Astrocyte (in vitro differentiated cells and primary cell): ENCODE data around the gene TRABD2A. TPM values are rescaled to one million over a fixed set of nuclear protein-coding genes. Genes with fewer than 3 reads are reported as not detected.
A peak's percentile ranks its signal among the peaks of the same experiment; 100 is the strongest.
"Not testable (repeated sequence)": the region's sequence is repeated elsewhere in the genome, so short reads cannot be mapped to it uniquely, and the experiment has no call there.

Experiments used
- DNase-seq: peaks from one replicate; pipeline ENCODE4 v3.0.0-alpha.2; 2010; ENCODE audit warnings: low read depth
- FAIRE-seq: peaks from 2 replicates; lab custom pipeline; 2011; peaks lifted over from hg19 to GRCh38; lab: Jason Lieb, UNC
- H2AFZ ChIP-seq: 2 replicates; pipeline ENCODE4 v1.6.0; 2012; ENCODE audit warnings: low read depth, low read length, inconsistent platforms
- H3K27ac ChIP-seq: 2 replicates; pipeline ENCODE4 v1.5.1; 2011; ENCODE audit warnings: low read depth, low read length, inconsistent platforms
- H3K27me3 ChIP-seq: 2 replicates; pipeline ENCODE4 v1.6.0; 2011; ENCODE audit warnings: low read length, inconsistent platforms; ENCODE audit not compliant: insufficient read depth
- H3K36me3 ChIP-seq: 2 replicates; pipeline ENCODE4 v1.5.1; 2011; ENCODE audit warnings: low read length, inconsistent platforms; ENCODE audit not compliant: insufficient read depth
- H3K4me1 ChIP-seq: 2 replicates; pipeline ENCODE4 v1.5.1; 2011; ENCODE audit warnings: low read length, inconsistent platforms; ENCODE audit not compliant: insufficient read depth
- H3K4me2 ChIP-seq: 2 replicates; pipeline ENCODE4 v1.6.0; 2012; ENCODE audit warnings: low read length, inconsistent platforms
- H3K4me3 ChIP-seq: 2 replicates; pipeline ENCODE4 v1.5.1; 2011; ENCODE audit warnings: low read depth, mild to moderate bottlenecking, low read length, inconsistent platforms; ENCODE audit not compliant: insufficient read depth
- H3K79me2 ChIP-seq: 2 replicates; pipeline ENCODE4 v1.6.0; 2012; ENCODE audit warnings: mild to moderate bottlenecking, low read length, inconsistent platforms; ENCODE audit not compliant: insufficient read depth
- H3K9ac ChIP-seq: 2 replicates; pipeline ENCODE4 v1.6.0; 2012; ENCODE audit warnings: mild to moderate bottlenecking, low read length, inconsistent platforms
- H3K9me3 ChIP-seq: 2 replicates; pipeline ENCODE4 v1.5.1; 2012; ENCODE audit warnings: low read depth, mild to moderate bottlenecking, low read length, inconsistent platforms; ENCODE audit not compliant: insufficient read depth
- H4K20me1 ChIP-seq: 2 replicates; pipeline ENCODE4 v1.6.0; 2012; ENCODE audit warnings: low read length, inconsistent platforms; ENCODE audit not compliant: insufficient read depth
- H3K27ac Mint-ChIP-seq: one replicate; pipeline ENCODE4 v1.8.0; 2021; ENCODE audit warnings: mild to moderate bottlenecking, mixed read lengths; ENCODE audit not compliant: unreplicated experiment
- H3K27me3 Mint-ChIP-seq: one replicate; pipeline ENCODE4 v1.8.0; 2021; ENCODE audit warnings: low read depth, mixed read lengths; ENCODE audit not compliant: unreplicated experiment
- H3K36me3 Mint-ChIP-seq: one replicate; pipeline ENCODE4 v1.8.0; 2021; ENCODE audit warnings: low read depth, mixed read lengths; ENCODE audit not compliant: unreplicated experiment
- H3K4me1 Mint-ChIP-seq: one replicate; pipeline ENCODE4 v1.8.0; 2021; ENCODE audit warnings: low read depth, mixed read lengths; ENCODE audit not compliant: unreplicated experiment
- H3K4me3 Mint-ChIP-seq: one replicate; pipeline ENCODE4 v1.8.0; 2021; ENCODE audit warnings: mild to moderate bottlenecking, moderate library complexity, mixed read lengths; ENCODE audit not compliant: unreplicated experiment
- H3K9me3 Mint-ChIP-seq: one replicate; pipeline ENCODE4 v1.8.0; 2021; ENCODE audit warnings: mild to moderate bottlenecking, mixed read lengths; ENCODE audit not compliant: unreplicated experiment
- EZH2 ChIP-seq: IDR thresholded peaks from 2 replicates; pipeline ENCODE4 v1.6.1; 2012; ENCODE audit warnings: mild to moderate bottlenecking, low read length, inconsistent platforms; ENCODE audit not compliant: insufficient read depth
- total RNA-seq: library from RNA; stranded (reverse); gene quantifications from 2 replicates; pipeline ENCODE4 v1.2.1, GENCODE V29; 2021
- TF ChIP-seq, protein P1 (sequence below): IDR thresholded peaks from 2 replicates; pipeline ENCODE4 v1.5.1; 2011; ENCODE audit warnings: low read depth, mild to moderate bottlenecking, inconsistent platforms, low read length, moderate library complexity; ENCODE audit not compliant: insufficient read depth

Gene TRABD2A
- total RNA-seq, 1 donor from 2014 or later, result 2.6 TPM

DNA sequence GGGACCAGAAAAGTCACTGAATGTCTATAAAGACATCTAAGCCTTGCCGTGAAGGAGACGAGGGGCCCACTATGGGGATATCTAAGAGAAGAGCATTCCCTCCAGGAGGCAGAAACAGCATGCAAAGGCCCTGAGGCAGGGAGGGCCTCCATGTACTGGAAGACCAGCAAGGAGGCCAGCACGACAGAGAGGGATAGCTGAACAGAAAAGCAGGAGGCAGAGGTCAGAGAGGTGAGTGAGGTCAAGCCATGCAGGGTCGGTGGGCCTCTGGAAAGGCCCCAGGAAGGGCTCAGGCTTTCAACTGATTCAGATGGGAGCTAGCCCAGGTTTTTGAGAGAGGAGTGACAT is 5.7 kb downstream of the TRABD2A start:
- Histone ChIP-seq H3K4me2 (no peak overlapping the region), H3K27me3 (peaks cover 20% of the 10 kb centered on the region), H3K79me2 (no peaks in the 10 kb centered on the region), H3K27ac (no peak overlapping the region), H3K36me3 (no peaks in the 10 kb centered on the region), H3K9me3 (no peaks in the 10 kb centered on the region), H3K4me1 (peaks cover 2% of the 10 kb centered on the region), H3K9ac (no peak overlapping the region), H4K20me1 (no peaks in the 10 kb centered on the region), H3K4me3 (no peak overlapping the region), H2AFZ (no peak overlapping the region)
- peaks cover 7% of the 10 kb centered on the region for H3K4me1 Mint-ChIP-seq
- DNase-seq (no peak), FAIRE-seq (no peak)
- TF ChIP-seq EZH2, result no peak
- TF ChIP-seq, protein P1, sequence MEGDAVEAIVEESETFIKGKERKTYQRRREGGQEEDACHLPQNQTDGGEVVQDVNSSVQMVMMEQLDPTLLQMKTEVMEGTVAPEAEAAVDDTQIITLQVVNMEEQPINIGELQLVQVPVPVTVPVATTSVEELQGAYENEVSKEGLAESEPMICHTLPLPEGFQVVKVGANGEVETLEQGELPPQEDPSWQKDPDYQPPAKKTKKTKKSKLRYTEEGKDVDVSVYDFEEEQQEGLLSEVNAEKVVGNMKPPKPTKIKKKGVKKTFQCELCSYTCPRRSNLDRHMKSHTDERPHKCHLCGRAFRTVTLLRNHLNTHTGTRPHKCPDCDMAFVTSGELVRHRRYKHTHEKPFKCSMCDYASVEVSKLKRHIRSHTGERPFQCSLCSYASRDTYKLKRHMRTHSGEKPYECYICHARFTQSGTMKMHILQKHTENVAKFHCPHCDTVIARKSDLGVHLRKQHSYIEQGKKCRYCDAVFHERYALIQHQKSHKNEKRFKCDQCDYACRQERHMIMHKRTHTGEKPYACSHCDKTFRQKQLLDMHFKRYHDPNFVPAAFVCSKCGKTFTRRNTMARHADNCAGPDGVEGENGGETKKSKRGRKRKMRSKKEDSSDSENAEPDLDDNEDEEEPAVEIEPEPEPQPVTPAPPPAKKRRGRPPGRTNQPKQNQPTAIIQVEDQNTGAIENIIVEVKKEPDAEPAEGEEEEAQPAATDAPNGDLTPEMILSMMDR, result no peak
- peaks cover 4% of the 10 kb centered on the region for H3K9me3 Mint-ChIP-seq
- no peak overlapping the region for H3K27ac Mint-ChIP-seq
- H3K27me3 Mint-ChIP-seq, result peaks cover 54% of the 10 kb centered on the region
- no peaks in the 10 kb centered on the region for H3K36me3 Mint-ChIP-seq
- H3K4me3 Mint-ChIP-seq, result no peak overlapping the region

DNA sequence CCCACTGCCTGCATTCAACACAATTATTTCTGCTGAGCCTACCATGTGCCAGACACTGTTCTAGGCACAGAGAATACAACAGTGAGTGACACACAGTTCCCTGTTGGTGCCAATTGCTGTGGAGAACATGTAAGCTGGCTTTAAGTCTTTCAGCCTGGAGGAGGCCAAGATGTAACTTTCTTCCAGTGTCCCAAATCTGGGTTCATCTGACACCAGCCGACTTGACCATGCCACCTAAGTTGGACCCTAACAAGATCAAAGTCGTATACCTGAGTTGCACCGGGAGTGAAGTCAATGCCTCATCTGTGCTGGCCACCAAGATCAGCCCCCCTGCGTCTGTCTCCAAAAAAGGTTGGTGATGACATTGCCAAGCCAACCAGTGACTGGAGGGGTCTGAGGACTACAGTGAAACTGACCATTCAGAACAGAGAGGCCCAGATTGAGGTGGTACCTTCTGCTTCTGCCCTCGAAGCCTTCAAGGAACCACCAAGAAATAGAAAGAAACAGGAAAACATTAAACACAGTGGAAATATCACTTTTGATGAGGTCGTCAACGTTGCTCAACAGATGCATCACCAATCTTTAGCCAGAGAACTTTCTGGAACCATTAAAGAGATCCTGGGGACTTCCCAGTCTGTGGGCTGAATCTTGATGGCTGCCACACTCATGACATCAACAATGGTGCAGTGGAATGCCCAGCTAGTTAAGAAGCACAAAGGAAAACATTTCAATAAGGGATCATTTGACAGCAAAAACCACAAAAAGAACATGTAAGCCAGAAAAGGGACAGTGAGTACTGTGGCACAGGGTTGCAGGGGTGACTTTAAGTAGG is 6.3 kb downstream of the TRABD2A start:
- Histone ChIP-seq H3K4me3 (no peak overlapping the region), H4K20me1 (no peaks in the 10 kb centered on the region), H3K27me3 (peaks cover 16% of the 10 kb centered on the region), H3K4me2 (no peak overlapping the region), H3K27ac (no peak overlapping the region), H3K79me2 (no peaks in the 10 kb centered on the region), H3K4me1 (no peaks in the 10 kb centered on the region), H3K36me3 (no peaks in the 10 kb centered on the region), H2AFZ (no peak overlapping the region), H3K9ac (no peak overlapping the region), H3K9me3 (no peaks in the 10 kb centered on the region)
- H3K9me3 Mint-ChIP-seq, result peaks cover 4% of the 10 kb centered on the region
- H3K4me1 Mint-ChIP-seq, result peaks cover 4% of the 10 kb centered on the region
- H3K27ac Mint-ChIP-seq, result no peak overlapping the region
- FAIRE-seq (no peak), DNase-seq (peak; percentile 29)
- no peak overlapping the region for H3K4me3 Mint-ChIP-seq
- H3K27me3 Mint-ChIP-seq, result peaks cover 53% of the 10 kb centered on the region
- no peak for TF ChIP-seq EZH2
- TF ChIP-seq, protein P1, result no peak
- no peaks in the 10 kb centered on the region for H3K36me3 Mint-ChIP-seq

DNA sequence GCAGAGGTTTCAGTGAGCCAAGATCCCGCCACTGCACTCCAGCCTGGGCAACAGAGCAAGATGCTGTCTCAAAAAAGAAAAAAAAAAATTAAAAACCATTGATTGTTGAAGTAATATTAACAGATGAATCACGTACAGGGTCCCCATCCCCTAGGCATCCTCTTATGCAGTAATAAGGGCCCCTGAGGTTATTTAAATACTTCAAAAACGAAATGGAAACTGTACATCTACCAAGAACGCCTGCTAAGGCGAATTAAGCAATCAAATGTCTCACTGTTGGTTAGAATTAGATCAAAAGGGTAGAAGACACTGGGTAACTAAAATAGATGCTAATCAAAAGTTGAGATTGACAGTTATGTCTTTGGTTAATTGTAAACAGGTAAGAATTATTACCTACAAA is 7.5 kb downstream of the TRABD2A start:
- H3K36me3 ChIP-seq, result no peaks in the 10 kb centered on the region
- H3K79me2 ChIP-seq, result no peaks in the 10 kb centered on the region
- TF ChIP-seq, protein P1, result no peak
- TF ChIP-seq EZH2, result no peak
- Mint-ChIP-seq H3K4me1 (peaks cover 4% of the 10 kb centered on the region), H3K27ac (no peak overlapping the region), H3K9me3 (peaks cover 4% of the 10 kb centered on the region), H3K36me3 (no peaks in the 10 kb centered on the region), H3K4me3 (no peak overlapping the region), H3K27me3 (peaks cover 44% of the 10 kb centered on the region)
- H3K4me2 ChIP-seq, result no peak overlapping the region
- no peak for DNase-seq
- no peak overlapping the region for H3K27ac ChIP-seq
- no peaks in the 10 kb centered on the region for H3K4me1 ChIP-seq
- H3K27me3 ChIP-seq, result peaks cover 4% of the 10 kb centered on the region
- no peaks in the 10 kb centered on the region for H4K20me1 ChIP-seq
- no peak overlapping the region for H3K4me3 ChIP-seq
- no peak overlapping the region for H3K9ac ChIP-seq
- H3K9me3 ChIP-seq, result no peaks in the 10 kb centered on the region
- FAIRE-seq, result no peak
- no peak overlapping the region for H2AFZ ChIP-seq

DNA sequence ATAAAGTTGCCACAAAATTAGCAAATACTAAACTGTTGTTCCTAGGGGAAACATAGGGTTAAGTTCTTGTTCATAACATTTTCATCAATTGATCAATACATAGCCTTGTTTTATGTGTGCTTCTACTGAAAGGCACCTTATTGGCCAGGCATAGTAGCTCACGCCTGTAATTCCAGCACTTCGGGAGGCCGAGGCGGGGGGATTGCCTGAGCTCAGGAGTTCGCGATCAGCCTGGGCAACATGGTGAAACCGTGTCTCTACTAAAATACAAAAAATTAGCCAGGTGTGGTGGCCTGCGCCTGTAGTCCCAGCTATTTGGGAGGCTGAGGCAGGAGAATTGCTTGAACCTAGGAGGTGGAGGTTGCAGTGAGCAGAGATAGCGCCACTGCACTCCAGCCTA is 8.2 kb downstream of the TRABD2A start:
- not testable (repeated sequence) for H4K20me1 ChIP-seq, H3K36me3 Mint-ChIP-seq, H3K4me1 Mint-ChIP-seq, DNase-seq, H3K9me3 ChIP-seq, H3K27ac Mint-ChIP-seq, H3K79me2 ChIP-seq, H3K27ac ChIP-seq, FAIRE-seq, H3K27me3 ChIP-seq, H3K4me3 Mint-ChIP-seq, H2AFZ ChIP-seq, H3K9me3 Mint-ChIP-seq, H3K4me3 ChIP-seq, H3K4me1 ChIP-seq, H3K9ac ChIP-seq, H3K36me3 ChIP-seq, H3K4me2 ChIP-seq
- H3K27me3 Mint-ChIP-seq, result peaks cover 38% of the 10 kb centered on the region
